Iris pigment epithelial cell (primary cell): Measurements from ENCODE around the gene KCNIP4.
A peak's percentile ranks its signal among the peaks of the same experiment; 100 is the strongest.
"Not testable (repeated sequence)": the region's sequence is repeated elsewhere in the genome, so short reads cannot be mapped to it uniquely, and the experiment has no call there.

Experiments
- DNase-seq: peaks from one replicate; pipeline ENCODE4 v3.0.0-alpha.2; 2011; ENCODE audit warnings: low read depth

The KCNIP4 gene

GRCh38 chr4:21366312-21366711 is 582.3 kb downstream of the KCNIP4 start:
- DNase-seq: no peak

DNA sequence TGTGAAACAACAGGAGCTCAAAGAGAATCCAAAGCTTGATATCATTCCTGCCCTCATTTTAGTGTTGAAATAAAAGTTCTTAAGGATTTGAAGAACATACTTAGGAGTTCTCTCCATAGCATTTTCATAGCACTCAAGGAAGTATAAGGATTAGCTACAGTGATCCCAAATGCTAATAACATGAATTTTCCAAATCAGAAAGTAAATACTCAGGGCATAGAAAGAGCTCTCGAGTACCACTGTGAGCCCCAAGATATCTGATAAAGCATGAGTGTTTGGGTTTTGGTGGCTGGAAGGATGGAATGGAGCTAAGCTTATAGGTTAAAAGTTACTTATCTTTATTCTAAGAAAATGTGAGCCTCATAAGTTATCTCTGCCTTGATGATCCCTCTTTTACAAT is 584.9 kb downstream of the KCNIP4 start:
- DNase-seq: no peak

DNA sequence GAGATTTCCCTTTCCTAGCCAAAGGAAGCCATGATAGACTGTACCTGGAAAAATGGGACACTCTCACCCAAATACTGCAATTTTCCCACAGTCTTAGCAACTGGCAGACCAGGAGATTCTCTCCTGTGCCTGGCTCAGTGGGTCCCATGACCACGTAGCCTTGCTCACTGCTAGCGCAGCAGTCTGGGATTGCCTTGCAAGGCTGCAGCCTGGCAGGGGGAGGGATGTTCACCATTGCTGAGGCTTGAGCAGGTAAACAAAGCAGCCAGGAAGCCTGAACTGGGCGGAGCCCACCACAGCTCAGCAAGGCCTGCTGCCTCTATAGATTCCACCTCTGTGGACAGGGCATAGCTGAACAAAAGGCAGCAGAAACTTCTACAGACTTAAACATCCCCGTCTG is 596.2 kb downstream of the KCNIP4 start:
- DNase-seq: not testable (repeated sequence)

DNA sequence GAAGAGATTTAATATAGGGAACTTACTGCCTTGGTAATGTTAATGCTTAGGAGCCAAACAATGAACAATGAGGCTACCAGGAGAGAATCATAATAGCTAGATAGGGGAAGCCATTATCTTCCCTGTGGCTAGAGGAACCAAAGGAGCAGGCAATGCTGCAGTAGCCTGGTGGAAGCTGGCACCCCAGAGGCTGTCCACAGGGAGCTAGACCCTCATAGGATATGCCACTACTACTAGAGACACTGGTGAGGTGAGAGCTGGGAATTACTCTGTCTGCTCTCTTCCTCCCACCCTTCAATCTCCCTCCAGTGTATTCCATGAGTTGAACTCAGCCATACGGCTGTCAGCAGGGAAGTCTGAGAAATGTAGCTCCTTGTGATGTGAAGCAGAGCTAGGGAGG is 601.4 kb downstream of the KCNIP4 start:
- no peak for DNase-seq

DNA sequence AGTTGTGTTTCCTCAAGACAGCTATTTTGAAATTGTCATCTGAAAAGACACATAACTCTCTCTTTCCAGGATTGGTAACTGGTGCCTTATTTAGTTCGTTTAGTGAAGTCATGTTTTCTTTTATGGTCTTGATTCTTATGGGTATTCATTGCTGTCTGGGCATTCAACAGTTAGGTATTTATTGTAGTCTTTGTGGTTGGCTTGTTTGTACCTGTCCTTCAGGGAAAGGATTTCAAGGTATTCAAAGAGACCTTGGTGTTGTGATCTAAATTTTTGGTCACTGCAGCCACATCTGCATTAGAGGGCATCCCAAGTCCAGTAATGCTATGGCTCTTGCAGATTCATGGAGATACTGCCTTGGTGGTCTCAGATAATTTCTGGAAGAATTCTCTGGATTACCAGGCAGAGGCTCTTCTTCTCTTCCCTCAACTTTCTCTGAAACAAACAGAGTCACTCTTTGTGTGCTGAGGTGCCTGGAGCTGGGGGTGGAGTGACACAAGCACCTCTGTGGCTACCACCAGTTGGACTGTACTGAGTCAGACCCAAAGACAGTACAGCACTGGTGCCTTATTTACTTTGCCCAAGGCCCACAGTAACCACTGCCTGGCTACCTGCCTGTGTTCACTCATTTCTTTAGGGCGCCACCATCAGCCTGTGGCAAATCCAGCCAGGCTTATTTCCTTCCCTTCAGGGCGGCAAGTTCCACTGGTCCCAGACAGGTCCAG is 620.4 kb downstream of the KCNIP4 start:
- DNase-seq: no peak

- no peak for DNase-seq
Measured at GRCh38 chr4:21320034-21320433, 628.5 kb downstream of the KCNIP4 start.

GRCh38 chr4:21307709-21308108 is 640.9 kb downstream of the KCNIP4 start:
- peak; percentile 0 for DNase-seq

DNA sequence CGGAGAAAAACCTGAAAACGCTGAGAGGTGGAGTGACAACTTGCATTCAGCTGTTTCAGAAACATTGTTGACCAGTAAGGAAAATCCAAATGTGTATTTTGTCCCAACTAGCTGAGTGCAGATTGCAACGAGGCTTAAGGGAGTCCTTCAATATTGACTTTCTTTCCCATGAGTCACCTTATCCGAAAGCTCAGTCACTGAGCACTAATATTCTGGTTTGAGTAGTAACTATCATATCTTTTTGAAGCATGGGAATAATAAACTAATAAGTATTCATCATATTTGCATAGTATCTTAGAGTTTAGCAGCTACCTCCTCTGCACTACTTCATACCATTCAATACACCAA is 644.1 kb downstream of the KCNIP4 start:
- DNase-seq: peak; percentile 21

DNA sequence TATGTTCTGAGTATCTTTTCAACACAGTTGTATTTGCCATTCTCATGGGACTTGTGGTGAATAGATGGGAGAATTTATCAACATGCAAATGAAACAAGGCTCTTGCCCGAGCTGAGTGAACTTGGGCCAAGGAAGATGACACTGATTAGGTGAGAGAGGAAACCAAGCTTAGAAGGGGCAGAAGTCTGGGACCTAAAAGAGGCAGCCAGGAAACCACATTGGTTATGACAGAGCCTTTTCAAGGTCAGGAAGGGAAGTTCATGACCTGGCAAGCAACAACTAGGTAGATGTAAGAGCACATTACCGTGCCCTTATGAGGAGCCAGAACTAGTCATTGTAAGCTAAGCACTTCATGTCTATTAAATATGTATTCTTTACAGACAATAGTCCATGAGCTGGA is 658.0 kb downstream of the KCNIP4 start:
- DNase-seq: no peak

DNA sequence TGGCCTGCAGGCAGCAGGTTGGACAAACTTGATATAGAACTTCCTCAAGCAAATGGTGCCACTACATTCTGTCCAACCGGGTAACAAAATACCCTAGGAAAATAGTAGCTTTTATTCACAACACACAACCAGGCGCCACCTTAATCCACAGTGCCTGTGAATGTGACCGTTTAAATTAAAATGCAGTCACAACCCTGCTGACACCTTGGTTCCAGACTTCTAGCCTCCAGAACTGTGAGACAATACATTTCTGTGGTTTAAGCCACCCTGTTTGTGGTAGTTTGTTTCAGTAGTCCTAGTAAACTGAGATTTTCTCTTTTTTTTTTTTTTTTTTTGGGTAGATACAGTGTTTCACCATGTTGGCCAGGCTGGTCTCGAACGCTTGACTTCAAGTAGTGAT is 672.5 kb downstream of the KCNIP4 start:
- DNase-seq: no peak

DNA sequence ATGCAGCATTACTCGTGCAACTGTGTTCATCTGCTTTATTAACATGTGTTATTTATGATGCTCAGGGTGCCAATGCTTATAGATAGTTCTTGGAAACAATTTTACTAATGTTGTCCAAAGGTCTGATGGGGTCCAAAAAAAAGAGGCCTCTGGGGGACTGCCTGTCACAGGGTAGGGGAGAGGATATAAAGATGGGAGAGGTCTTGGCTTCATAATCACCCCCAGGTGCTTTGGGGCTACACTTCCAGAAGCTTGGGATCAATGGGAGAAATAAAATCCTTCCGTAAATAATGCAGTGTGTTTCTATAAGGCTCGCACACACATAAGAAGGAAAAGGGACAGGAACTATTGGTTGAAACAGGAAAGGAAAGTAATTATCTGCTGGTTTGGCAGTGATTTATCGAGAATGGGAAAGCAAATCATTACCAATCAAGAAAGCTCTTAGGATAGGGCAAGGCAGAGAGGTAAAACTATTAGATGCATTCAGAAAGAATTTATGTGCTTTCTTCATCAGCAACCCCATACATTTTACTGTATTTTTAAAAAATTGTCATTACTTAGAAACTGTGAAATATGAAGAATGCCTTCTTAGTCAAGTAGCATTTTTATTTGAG is 677.0 kb downstream of the KCNIP4 start:
- no peak for DNase-seq

DNA sequence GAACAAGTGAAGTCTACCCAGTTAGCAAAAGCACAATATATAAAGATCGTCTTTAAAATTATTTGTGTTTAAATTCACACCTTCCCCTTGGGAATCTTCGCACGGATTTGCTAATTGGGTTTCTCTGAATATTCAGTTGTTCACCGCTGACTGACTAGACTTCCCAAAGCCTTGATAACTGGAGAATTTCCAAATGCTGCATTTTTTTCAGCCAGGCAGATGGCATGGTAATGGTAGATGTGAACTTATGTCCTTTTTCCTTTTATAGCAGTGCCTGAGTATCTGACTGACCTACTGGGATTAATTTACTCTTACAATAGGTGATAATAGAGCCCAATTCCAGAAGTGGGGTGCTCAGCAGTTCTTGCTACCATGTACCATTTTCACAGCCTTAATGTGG is 700.2 kb downstream of the KCNIP4 start:
- DNase-seq: no peak

- DNase-seq: no peak
Measured at GRCh38 chr4:21242163-21242562, 706.4 kb downstream of the KCNIP4 start.

DNA sequence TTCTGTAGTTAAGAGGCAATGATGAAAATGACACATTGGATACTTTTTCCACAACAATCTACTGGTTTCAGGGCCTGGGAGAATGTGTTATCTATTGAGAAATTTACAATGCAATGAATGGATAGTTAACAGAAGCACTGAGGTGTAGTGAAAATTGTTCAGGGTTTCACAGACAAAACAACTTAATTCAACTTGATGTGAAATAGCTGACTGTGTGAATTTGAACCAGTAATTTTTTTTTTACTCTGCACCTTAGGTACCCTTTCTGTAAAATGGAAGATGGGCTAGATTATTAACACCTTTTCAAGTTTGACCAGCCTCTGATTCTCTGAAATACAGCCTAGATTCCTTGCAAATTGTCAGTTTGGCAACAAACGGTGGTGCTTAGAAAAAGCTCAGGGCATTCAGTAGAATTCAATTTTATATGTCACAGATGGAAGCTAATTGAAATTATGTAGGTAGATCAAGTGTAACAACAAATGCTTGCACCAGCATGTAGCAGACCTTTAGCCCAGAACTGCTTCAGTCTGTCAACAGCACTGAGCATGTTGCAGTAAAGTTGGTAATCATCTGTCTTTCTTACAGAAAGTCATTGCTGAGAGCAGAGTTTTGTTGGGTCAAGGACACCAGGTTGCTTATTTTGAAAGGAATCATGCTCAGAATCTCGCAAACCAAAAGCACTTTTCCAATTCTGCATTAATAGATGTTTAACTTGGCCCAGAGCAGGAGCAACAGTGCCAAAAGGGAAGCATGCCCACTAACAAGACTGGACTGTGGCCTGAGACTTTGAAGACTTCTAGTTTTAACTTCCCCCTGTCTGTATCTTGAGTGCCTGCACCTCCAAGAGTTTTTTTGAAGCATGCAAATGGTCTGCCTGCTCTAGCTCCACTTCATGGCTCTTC is 721.7 kb downstream of the KCNIP4 start:
- DNase-seq: no peak

GRCh38 chr4:21211846-21212245 is 736.7 kb downstream of the KCNIP4 start:
- DNase-seq: no peak

- no peak for DNase-seq
Measured at GRCh38 chr4:21209860-21210259, 738.7 kb downstream of the KCNIP4 start.

DNA sequence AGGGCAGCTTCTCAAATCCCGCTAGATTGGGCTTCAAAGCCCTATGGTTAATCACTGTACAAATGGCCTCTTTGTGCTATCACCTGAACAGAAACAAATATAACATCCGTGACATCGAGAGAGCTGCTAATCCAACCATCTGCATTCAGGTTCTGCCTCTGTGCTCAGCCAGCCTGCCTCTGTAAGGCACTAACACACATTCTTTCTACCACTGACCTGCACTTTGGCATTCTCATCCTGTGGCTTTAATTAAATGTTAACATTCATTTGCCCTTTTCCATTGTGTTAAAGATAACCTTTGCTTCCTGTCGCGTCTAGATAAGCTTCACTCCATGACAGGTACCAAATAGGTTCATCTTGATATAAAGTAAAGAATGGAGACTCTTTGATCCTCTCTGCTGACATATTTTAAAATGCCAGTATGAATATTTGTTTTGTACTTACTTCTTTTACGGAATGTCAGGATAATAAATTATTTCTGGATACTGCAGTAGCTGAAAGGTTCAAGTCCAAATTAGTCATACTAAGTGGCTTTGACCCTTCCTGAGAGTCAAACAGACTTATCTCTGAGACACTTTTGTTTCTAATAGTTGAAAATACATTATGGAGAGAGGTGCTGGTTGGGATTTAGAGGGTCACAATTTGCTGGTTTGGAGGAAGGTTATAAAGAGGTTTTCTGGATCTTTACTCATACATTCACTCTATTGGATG is 742.6 kb downstream of the KCNIP4 start:
- DNase-seq: no peak

DNA sequence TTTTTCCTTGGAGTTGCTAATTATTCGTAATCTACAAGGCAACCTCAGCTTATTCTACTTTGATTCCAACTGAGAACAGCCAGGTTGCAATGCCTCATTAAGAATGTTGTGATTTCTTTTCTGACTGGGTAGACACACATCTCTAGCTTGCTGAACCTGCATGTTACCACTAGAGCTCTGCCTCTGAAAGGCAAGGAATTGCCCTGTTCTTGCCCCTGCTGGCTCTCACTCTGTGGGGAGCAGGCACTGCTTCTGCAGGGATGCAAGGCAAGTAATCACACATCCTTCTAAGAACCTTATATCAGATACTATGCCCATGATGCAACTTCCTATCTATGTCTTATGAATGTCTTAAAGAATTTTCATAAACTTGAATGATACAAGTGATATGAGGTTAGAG is 745.2 kb downstream of the KCNIP4 start:
- DNase-seq: no peak

DNA sequence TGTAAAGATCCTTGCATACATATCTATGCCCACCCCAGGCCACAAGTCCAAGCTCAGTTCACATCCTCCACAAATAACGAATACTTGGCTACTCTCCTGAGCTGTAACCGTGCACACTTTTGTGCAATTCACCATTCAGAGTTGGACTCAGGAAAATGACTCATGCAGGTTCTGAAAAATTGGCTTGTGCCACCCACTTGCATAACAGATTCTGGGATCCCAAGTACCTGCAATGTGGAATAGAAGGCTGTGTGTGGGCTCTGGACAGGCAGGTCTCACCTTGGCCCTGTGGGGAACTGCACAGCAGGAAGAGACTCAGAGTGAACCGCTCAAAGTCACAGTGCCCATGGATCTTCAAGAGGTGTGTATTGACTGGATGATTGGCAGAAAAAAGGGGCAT is 745.6 kb downstream of the KCNIP4 start:
- DNase-seq: peak; percentile 6

DNA sequence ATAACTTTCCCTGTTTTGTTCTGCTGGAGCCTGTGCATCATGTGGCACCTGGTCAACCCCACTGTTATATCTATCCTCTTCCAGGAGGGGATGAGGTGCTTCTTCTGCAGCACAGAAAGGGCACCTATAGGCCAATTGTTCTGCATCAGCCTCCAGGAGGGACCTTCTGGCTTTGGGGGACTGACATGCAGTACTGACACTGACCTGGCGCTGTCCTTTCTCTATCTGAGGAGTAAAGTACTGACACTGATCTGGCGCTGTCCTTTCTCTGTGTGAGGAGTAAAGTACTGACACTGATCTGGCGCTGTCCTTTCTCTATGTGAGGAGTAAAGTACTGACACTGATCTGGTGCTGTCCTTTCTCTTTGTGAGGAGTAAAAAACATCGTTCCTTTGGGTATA is 749.9 kb downstream of the KCNIP4 start:
- DNase-seq: no peak

DNA sequence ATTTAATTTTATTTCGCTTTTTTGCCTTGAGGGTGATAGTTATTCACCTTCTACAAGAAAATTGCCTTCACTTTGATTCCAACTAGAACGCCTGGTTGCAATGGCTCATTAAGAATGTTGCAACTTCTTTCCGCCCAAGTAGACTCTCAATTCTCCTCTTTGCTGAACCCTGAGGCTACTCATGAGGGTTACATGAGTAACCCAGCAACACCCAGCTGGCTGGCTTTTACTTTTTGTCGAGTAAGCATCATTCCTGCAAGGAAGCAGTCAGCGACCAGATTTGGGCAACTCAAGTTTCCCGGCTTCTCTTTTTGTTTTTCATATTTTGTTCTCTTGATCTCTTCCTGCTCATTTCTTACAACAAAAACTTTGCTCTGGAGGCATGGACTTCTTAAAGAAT is 752.9 kb downstream of the KCNIP4 start:
- DNase-seq: no peak

DNA sequence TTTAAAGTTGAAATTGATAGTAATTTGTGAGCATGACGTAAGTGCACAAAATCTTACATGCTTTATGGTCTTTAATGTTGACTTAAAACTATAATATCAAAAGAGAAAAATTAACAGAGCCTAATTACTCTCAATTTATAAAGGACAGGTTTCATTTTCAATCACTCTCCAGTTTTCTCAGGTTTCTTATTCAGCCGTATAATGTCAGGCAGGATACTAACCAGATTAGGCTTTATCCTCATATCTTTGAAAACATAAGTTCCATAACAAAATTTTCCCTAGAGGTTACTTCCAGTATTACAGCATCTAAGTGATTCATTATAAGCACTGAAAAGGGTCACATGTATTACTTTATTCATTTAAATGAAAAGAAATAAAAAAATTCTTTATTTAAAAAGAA is 756.2 kb downstream of the KCNIP4 start:
- DNase-seq: peak; percentile 8

GRCh38 chr4:21191317-21191716 is 757.3 kb downstream of the KCNIP4 start:
- no peak for DNase-seq
